OCI-LY7 (cell line): ENCODE data around the gene ELMO1. TPM values are rescaled to one million over a fixed set of nuclear protein-coding genes. Genes with fewer than 3 reads are reported as not detected.

Experiments
- BruUV-seq: library from RNA; stranded (reverse); fragments of 400-500 nt; replicated peaks from 2 replicates; lab custom pipeline; 2021; lab: Mats Ljungman, UMichigan
- CTCF ChIA-PET: fragments of 300-600 bp; sonication (Branson Sonifier 250); formaldehyde crosslinking; loops from one replicate; lab custom pipeline; 2022; ENCODE audit warnings: antibody characterized with exemption; ENCODE audit not compliant: unreplicated experiment; lab: Charles Lee
- POLR2A ChIA-PET: fragments of 300-600 bp; sonication (Branson Sonifier 250); formaldehyde crosslinking; loops from one replicate; lab custom pipeline; 2022; ENCODE audit warnings: antibody characterized with exemption; lab: Charles Lee
- DNase-seq: peaks from one replicate; pipeline ENCODE4 v3.0.0-alpha.2; 2015; ENCODE audit warnings: low spot score
- H2AFZ ChIP-seq: fragments of 200-600 bp; sonication (generic), shearing (Covaris generic); 2 replicates; pipeline ENCODE4 v1.6.1; 2014; ENCODE audit warnings: mild to moderate bottlenecking, antibody characterized with exemption, low read length, moderate library complexity
- H3K27ac ChIP-seq: fragments of 200-600 bp; sonication (generic); 2 replicates; pipeline ENCODE4 v1.5.1; 2014; ENCODE audit warnings: mixed run types, low read depth, mild to moderate bottlenecking, moderate library complexity, low read length, inconsistent platforms; ENCODE audit not compliant: poor library complexity, severe bottlenecking
- H3K36me3 ChIP-seq: fragments of 200-600 bp; sonication (generic); 2 replicates; pipeline ENCODE4 v1.6.1; 2014; ENCODE audit warnings: mild to moderate bottlenecking, antibody characterized with exemption, low read length, moderate library complexity, mixed read lengths; ENCODE audit not compliant: insufficient read depth
- H3K4me1 ChIP-seq: fragments of 200-600 bp; sonication (generic); 2 replicates; pipeline ENCODE4 v1.5.1; 2014; ENCODE audit warnings: mild to moderate bottlenecking, low read length; ENCODE audit not compliant: insufficient read depth, poor library complexity, severe bottlenecking
- H3K4me2 ChIP-seq: fragments of 200-600 bp; sonication (generic); 2 replicates; pipeline ENCODE4 v1.6.1; 2014; ENCODE audit warnings: mild to moderate bottlenecking, low read length
- H3K4me3 ChIP-seq: fragments of 200-600 bp; sonication (generic); 2 replicates; pipeline ENCODE4 v1.5.1; 2014; ENCODE audit warnings: mild to moderate bottlenecking, low read depth, low read length; ENCODE audit not compliant: poor library complexity, severe bottlenecking
- H3K79me2 ChIP-seq: fragments of 200-600 bp; sonication (generic); 2 replicates; pipeline ENCODE4 v1.6.1; 2016; ENCODE audit warnings: low read depth, mild to moderate bottlenecking, low read length, moderate library complexity, mixed read lengths; ENCODE audit not compliant: insufficient read depth
- H3K9me2 ChIP-seq: fragments of 200-600 bp; sonication (generic); 2 replicates; pipeline ENCODE4 v1.6.1; 2016; ENCODE audit warnings: mild to moderate bottlenecking, low read length, mixed read lengths; ENCODE audit not compliant: insufficient read depth
- H3K9me3 ChIP-seq: fragments of 200-600 bp; sonication (generic); 2 replicates; pipeline ENCODE4 v1.6.1; 2014; ENCODE audit warnings: mild to moderate bottlenecking, mixed run types, low read length, mixed read lengths
- H4K20me1 ChIP-seq: fragments of 200-600 bp; sonication (generic); 2 replicates; pipeline ENCODE4 v1.6.1; 2014; ENCODE audit warnings: mild to moderate bottlenecking, antibody characterized with exemption, low read length, moderate library complexity, mixed read lengths; ENCODE audit not compliant: insufficient read depth
- CTCF ChIP-seq: fragments of 200-600 bp; sonication (generic); conservative IDR thresholded peaks from 2 replicates; pipeline ENCODE4 v1.5.1; 2014; ENCODE audit warnings: mild to moderate bottlenecking, antibody characterized with exemption, low read length, moderate library complexity, mixed read lengths
- EZH2phosphoT487 ChIP-seq: fragments of 200-600 bp; sonication (generic); IDR thresholded peaks from 2 replicates; pipeline ENCODE4 v1.6.1; 2018; ENCODE audit warnings: low read depth, borderline replicate concordance, mild to moderate bottlenecking, mixed run types, antibody characterized with exemption, low read length, moderate library complexity, mixed read lengths
- intact Hi-C: fragments of 100-400 bp; cut with micrococcal nuclease; formaldehyde crosslinking; loops from one replicate; pipeline ENCODE4 v1.10.0; 2022; ENCODE audit not compliant: unreplicated experiment
- total RNA-seq, 2 experiments: library from RNA; depleted of rRNA in 1 of 2; stranded (reverse); fragments of >200 nt in 1 of 2; shearing (Covaris generic) in 1 of 2; gene quantifications; 2 replicates each; pipeline ENCODE4 v1.2.3, GENCODE V29; 2014 to 2022

Gene ELMO1
- total RNA-seq, 2 experiments from 2014 or later: 101 to 103 TPM

GRCh38 chr7:37269711-37270508, 178.8 kb downstream of the ELMO1 start:
- H3K27ac ChIP-seq: no peak overlapping the region
- no peaks in the 10 kb centered on the region for H4K20me1 ChIP-seq
- BruUV-seq: no TSS peak
- H3K4me1 ChIP-seq: no peaks in the 10 kb centered on the region
- no peak overlapping the region for H3K4me3 ChIP-seq
- H2AFZ ChIP-seq: no peak overlapping the region
- ChIA-PET POLR2A (interaction anchor here (0.6 to 2.4 kb wide), 7 partner anchors 10 to 1545 kb away, joined by 3 to 9 read pairs (median 3); no protein-coding TSS in a partner anchor), CTCF (interaction anchor here (0.9 kb wide), 1 partner anchor 15 kb away, joined by 3 read pairs; no protein-coding TSS in a partner anchor)
- no peaks in the 10 kb centered on the region for H3K9me2 ChIP-seq
- H3K36me3 ChIP-seq: peaks cover 60% of the 10 kb centered on the region
- no peak for DNase-seq
- intact Hi-C loops: no loop called here
- TF ChIP-seq CTCF (no peak), EZH2phosphoT487 (no peak)
- no peak overlapping the region for H3K4me2 ChIP-seq
- peaks cover 10% of the 10 kb centered on the region; the same call in 1 of the 2 replicates for H3K79me2 ChIP-seq
- H3K9me3 ChIP-seq: no peaks in the 10 kb centered on the region

GRCh38 chr7:37267251-37267650, 181.4 kb downstream of the ELMO1 start:
- no peak overlapping the region for H3K4me3 ChIP-seq
- H3K9me3 ChIP-seq: no peaks in the 10 kb centered on the region
- peaks cover 48% of the 10 kb centered on the region for H3K36me3 ChIP-seq
- H3K27ac ChIP-seq: no peak overlapping the region
- TF ChIP-seq EZH2phosphoT487 (no peak), CTCF (no peak)
- no peaks in the 10 kb centered on the region for H3K9me2 ChIP-seq
- POLR2A ChIA-PET: no interaction called here
- no TSS peak for BruUV-seq
- CTCF ChIA-PET: no interaction called here
- DNase-seq: no peak
- no peaks in the 10 kb centered on the region for H3K4me1 ChIP-seq
- H2AFZ ChIP-seq: no peak overlapping the region
- H3K4me2 ChIP-seq: no peak overlapping the region
- no peaks in the 10 kb centered on the region; the same call in 1 of the 2 replicates for H4K20me1 ChIP-seq
- intact Hi-C loops: no loop called here
- H3K79me2 ChIP-seq: no peaks in the 10 kb centered on the region

GRCh38 chr7:37265876-37266275, 182.8 kb downstream of the ELMO1 start:
- ChIA-PET CTCF (no interaction called here), POLR2A (no interaction called here)
- Histone ChIP-seq H3K9me3 (no peaks in the 10 kb centered on the region), H3K9me2 (no peaks in the 10 kb centered on the region), H3K36me3 (peaks cover 35% of the 10 kb centered on the region), H2AFZ (no peak overlapping the region), H3K4me3 (no peak overlapping the region), H3K27ac (no peak overlapping the region), H3K79me2 (no peaks in the 10 kb centered on the region), H4K20me1 (no peaks in the 10 kb centered on the region; the same call in 1 of the 2 replicates), H3K4me2 (no peak overlapping the region), H3K4me1 (no peaks in the 10 kb centered on the region)
- TF ChIP-seq EZH2phosphoT487: no peak
- intact Hi-C loops: no loop called here
- BruUV-seq: no TSS peak
- DNase-seq: no peak
